ENCODE data around the gene HEPHL1. TPM values are rescaled to one million over a fixed set of nuclear protein-coding genes. Genes with fewer than 3 reads are reported as not detected.

The HEPHL1 gene
- total RNA-seq, 4 donors from 2014 or later: not detected

DNA sequence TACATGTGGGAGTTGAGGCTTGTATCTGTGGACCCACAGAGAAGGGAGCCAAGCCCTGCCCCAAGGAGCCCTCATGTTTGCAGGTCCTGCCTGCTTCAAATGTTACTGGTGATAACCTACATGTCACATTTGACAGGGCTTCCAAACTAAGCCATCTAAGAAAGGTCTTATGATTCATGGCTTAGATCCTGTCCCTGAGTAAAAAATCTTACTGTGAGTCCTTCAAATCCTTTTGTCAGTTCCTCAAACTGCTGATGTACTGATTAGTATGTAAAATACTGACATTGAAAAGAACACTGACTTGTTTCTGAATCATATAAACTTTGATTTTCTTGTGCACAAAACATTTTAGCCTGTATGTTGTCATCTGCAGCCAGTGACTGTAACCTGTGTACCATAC lies 106.5 kb downstream of the HEPHL1 start:
- H3K4me3 ChIP-seq: peak overlapping the region; percentile 68 to 78
- H3K27ac ChIP-seq: peak overlapping the region; percentile 92 to 95
- H3K27me3 ChIP-seq: no peaks in the 10 kb centered on the region
- DNase-seq: no peak
- TF ChIP-seq POLR2A (IDR thresholded peaks at IDR 0.05): no peak
- TF ChIP-seq, protein P1, sequence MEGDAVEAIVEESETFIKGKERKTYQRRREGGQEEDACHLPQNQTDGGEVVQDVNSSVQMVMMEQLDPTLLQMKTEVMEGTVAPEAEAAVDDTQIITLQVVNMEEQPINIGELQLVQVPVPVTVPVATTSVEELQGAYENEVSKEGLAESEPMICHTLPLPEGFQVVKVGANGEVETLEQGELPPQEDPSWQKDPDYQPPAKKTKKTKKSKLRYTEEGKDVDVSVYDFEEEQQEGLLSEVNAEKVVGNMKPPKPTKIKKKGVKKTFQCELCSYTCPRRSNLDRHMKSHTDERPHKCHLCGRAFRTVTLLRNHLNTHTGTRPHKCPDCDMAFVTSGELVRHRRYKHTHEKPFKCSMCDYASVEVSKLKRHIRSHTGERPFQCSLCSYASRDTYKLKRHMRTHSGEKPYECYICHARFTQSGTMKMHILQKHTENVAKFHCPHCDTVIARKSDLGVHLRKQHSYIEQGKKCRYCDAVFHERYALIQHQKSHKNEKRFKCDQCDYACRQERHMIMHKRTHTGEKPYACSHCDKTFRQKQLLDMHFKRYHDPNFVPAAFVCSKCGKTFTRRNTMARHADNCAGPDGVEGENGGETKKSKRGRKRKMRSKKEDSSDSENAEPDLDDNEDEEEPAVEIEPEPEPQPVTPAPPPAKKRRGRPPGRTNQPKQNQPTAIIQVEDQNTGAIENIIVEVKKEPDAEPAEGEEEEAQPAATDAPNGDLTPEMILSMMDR (IDR thresholded peaks at IDR 0.05): no peak
- H3K4me1 ChIP-seq: peaks cover 0 to 8% of the 10 kb centered on the region in 2 donors
- no peaks in the 10 kb centered on the region for H3K9me3 ChIP-seq
- H3K36me3 ChIP-seq: no peaks in the 10 kb centered on the region
- intact Hi-C loops (cut with DNase I; ENCODE audit: low total_unique reads): no loop called here

DNA sequence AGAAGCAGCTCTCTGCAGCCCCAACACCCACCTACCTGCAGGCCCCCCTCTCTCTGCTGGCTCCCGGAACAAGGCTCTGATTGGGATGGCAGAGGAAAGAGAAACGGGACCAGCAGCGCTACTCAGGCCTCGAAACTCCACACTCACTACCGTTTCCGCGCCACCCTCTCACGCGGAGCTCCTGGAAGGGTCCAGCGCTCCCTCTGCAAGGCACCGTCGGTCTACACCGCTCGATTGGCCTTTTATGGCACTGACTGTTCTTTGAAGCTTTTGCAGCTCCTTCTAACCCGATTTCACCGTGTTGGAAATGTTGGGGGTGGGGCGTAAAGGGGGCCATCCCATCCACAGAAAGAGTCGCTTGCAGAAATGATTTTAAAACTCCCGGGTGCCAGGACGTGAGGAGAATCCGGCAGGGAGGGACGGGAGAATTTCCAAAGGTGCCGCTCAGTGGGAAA lies 107.2 kb downstream of the HEPHL1 start:
- intact Hi-C loops (cut with DNase I; ENCODE audit: low total_unique reads): no loop called here

DNA sequence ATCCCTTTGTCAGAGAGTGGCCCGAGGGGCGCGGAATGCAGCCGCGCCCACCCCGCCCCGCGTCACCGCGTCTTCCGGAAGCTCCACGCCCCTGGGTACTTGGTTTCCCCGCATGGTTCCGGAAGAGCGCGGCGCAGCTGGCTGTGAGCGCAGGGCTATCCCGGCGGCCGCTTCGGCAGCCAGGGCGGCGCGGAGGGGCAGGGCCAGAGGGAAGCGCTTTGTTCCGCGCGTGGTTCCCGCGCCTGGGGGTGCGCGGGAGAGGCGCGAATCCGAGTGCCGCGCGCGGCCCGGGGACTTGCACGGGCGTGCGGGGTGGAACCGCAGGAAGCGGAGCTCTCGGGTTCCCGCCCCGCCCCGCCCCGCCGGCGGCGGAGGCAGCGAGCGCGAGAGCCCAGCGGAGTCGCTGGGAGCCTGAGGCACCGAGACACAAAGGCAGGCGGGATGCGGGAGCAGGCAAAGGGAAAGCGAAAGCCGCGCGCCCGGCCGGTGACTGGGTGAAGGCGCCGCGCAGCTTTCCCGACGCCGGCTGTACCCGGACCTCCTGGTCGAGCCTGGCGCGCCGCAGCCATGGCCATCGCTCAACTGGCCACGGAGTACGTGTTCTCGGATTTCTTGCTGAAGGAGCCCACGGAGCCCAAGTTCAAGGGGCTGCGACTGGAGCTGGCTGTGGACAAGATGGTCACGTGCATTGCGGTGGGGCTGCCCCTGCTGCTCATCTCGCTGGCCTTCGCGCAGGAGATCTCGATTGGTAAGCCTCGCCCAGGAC lies 107.8 kb downstream of the HEPHL1 start, which contains the start of gene PANX1:
Gene PANX1 (plus strand): TSS at position 96 of the 766 bp plus-strand sequence. CDS start 472 bp downstream, at position 568.
- H3K4me3 ChIP-seq: peak within 1 kb of the TSS; percentile 68 to 78
- intact Hi-C loops (cut with DNase I; ENCODE audit: low total_unique reads): no loop called here
- DNase-seq: peak; percentile 78 to 82
- TF ChIP-seq, protein P1 (IDR thresholded peaks at IDR 0.05): no peak
- TF ChIP-seq POLR2A (IDR thresholded peaks at IDR 0.05): peak; percentile 40 to 57
- H3K36me3 ChIP-seq: no peaks in the 10 kb centered on the region
- no peaks in the 10 kb centered on the region for H3K9me3 ChIP-seq
- H3K27ac ChIP-seq: peak within 1 kb of the TSS; percentile 92 to 95
- H3K27me3 ChIP-seq: no peaks in the 10 kb centered on the region
- peaks cover 0 to 8% of the 10 kb centered on the region in 2 donors for H3K4me1 ChIP-seq

More for the DNA sequence above, 107.2 kb downstream of the HEPHL1 start:
- Histone ChIP-seq H3K4me1 (peaks cover 0 to 8% of the 10 kb centered on the region in 2 donors), H3K4me3 (peak overlapping the region; percentile 68 to 78), H3K36me3 (no peaks in the 10 kb centered on the region), H3K27ac (peak overlapping the region; percentile 92 to 95), H3K27me3 (no peaks in the 10 kb centered on the region), H3K9me3 (no peaks in the 10 kb centered on the region)
- TF ChIP-seq, protein P1 (IDR thresholded peaks at IDR 0.05): no peak
- no peak for TF ChIP-seq POLR2A (IDR thresholded peaks at IDR 0.05)
- DNase-seq: peak in 1 of 2 donors; percentile 58

DNA sequence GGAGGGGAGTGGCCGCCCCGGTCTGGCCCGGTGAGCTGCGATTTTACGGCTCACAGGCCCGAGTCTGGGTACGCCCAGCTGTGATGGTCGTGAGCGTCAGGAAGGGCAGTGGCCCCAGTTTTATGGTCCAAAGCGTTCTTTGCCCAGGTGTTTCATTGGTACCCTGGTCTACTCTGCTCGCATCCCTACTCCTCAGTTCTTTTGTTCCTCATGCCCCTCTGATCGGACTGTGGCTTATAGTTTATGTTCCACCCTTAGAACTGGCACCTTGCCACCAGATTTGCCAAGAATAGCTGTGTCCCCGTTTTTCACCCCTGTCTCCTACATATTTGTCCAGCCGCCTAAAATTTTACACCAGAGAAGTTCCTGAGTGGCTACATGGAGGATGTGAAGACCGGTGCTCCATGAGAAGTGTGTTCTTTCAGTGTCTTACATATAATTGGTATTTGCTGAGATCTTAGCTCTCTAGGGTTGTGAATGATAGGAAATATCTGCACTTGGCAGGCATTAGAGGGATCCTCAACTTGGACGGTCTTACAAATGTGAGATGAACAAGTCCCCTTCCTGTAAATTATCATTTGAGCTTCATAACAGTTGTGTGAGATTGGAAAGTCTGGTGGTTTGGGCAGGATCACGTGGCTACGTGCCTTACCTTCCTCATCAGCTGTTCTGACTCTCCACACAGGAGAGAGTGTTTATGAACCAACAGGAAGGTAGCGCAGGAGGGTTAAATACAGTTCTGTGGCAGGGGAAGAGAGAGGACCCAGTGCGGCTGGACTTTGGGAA lies 108.6 kb downstream of the HEPHL1 start:
- peaks cover 0 to 8% of the 10 kb centered on the region in 2 donors for H3K4me1 ChIP-seq

More for the DNA sequence above, 108.6 kb downstream of the HEPHL1 start:
- peak in 1 of 2 donors; percentile 54 for DNase-seq
- H3K36me3 ChIP-seq: no peaks in the 10 kb centered on the region
- TF ChIP-seq, protein P1 (IDR thresholded peaks at IDR 0.05): no peak
- no peak for TF ChIP-seq POLR2A (IDR thresholded peaks at IDR 0.05)
- no peaks in the 10 kb centered on the region for H3K27me3 ChIP-seq
- peak overlapping the region; percentile 68 to 78 for H3K4me3 ChIP-seq
- intact Hi-C loops (cut with DNase I; ENCODE audit: low total_unique reads): no loop called here
- H3K9me3 ChIP-seq: no peaks in the 10 kb centered on the region
- H3K27ac ChIP-seq: peak overlapping the region; percentile 92 to 95
